Measurements from ENCODE around the gene PRKACB.
"Not testable (repeated sequence)": the region's sequence is repeated elsewhere in the genome, so short reads cannot be mapped to it uniquely, and the experiment has no call there.

Gene PRKACB

GRCh38 chr1:84223751-84224432 is 79.8 kb downstream of the PRKACB start:
- DNase-seq (ENCODE audit: low read depth) = no peak

GRCh38 chr1:84224905-84225304 is 80.8 kb downstream of the PRKACB start:
- no peak for DNase-seq (ENCODE audit: low read depth)

GRCh38 chr1:84225646-84226045 is 81.6 kb downstream of the PRKACB start:
- DNase-seq (ENCODE audit: low read depth) = no peak

- not testable (repeated sequence) for DNase-seq (ENCODE audit: low read depth)
Measured at GRCh38 chr1:84232676-84233075, 88.6 kb downstream of the PRKACB start.

GRCh38 chr1:84236256-84236655 is 92.2 kb downstream of the PRKACB start:
- no peak for DNase-seq (ENCODE audit: low read depth)

- no peak for DNase-seq (ENCODE audit: low read depth)
Measured at GRCh38 chr1:84242641-84243040, 98.6 kb downstream of the PRKACB start.

- no peak for DNase-seq (ENCODE audit: low read depth)
Measured at GRCh38 chr1:84245563-84245962, 101.5 kb downstream of the PRKACB start.

GRCh38 chr1:84246213-84246612 is 102.1 kb downstream of the PRKACB start:
- no peak for DNase-seq (ENCODE audit: low read depth)

GRCh38 chr1:84247425-84248220 is 103.6 kb downstream of the PRKACB start:
- no peak for DNase-seq (ENCODE audit: low read depth)

GRCh38 chr1:84250668-84251067 is 106.6 kb downstream of the PRKACB start:
- no peak for DNase-seq (ENCODE audit: low read depth)

GRCh38 chr1:84253036-84253435 is 109.0 kb downstream of the PRKACB start:
- DNase-seq (ENCODE audit: low read depth) = no peak

- DNase-seq (ENCODE audit: low read depth) = no peak
Measured at GRCh38 chr1:84253891-84254290, 109.8 kb downstream of the PRKACB start.

GRCh38 chr1:84254703-84255238 is 110.7 kb downstream of the PRKACB start:
- DNase-seq (ENCODE audit: low read depth) = no peak

- no peak for DNase-seq (ENCODE audit: low read depth)
Measured at GRCh38 chr1:84255582-84255981, 111.5 kb downstream of the PRKACB start.

GRCh38 chr1:84257617-84258016 is 113.5 kb downstream of the PRKACB start:
- no peak for DNase-seq (ENCODE audit: low read depth)

- no peak for DNase-seq (ENCODE audit: low read depth)
Measured at GRCh38 chr1:84259376-84259775, 115.3 kb downstream of the PRKACB start.

GRCh38 chr1:84259989-84260388 is 115.9 kb downstream of the PRKACB start:
- no peak for DNase-seq (ENCODE audit: low read depth)

GRCh38 chr1:84260852-84261518 is 116.9 kb downstream of the PRKACB start:
- no peak for DNase-seq (ENCODE audit: low read depth)

- no peak for DNase-seq (ENCODE audit: low read depth)
Measured at GRCh38 chr1:84264961-84265360, 120.9 kb downstream of the PRKACB start.

- DNase-seq (ENCODE audit: low read depth) = no peak
Measured at GRCh38 chr1:84265867-84266266, 121.8 kb downstream of the PRKACB start.

GRCh38 chr1:84266748-84267147 is 122.7 kb downstream of the PRKACB start:
- DNase-seq (ENCODE audit: low read depth) = no peak

GRCh38 chr1:84267476-84267875 is 123.4 kb downstream of the PRKACB start:
- DNase-seq (ENCODE audit: low read depth) = no peak

GRCh38 chr1:84268346-84268745 is 124.3 kb downstream of the PRKACB start:
- DNase-seq (ENCODE audit: low read depth) = no peak

All from activated T-cell treated with anti-CD3 and anti-CD28 coated beads for 1 hour (primary cell).